ENCODE results near the gene IZUMO1. TPM values are rescaled to one million over a fixed set of nuclear protein-coding genes. Genes with fewer than 3 reads are reported as not detected.

IZUMO1 gene
- total and polyA plus RNA-seq, 2 of the 13 experiments (the other 11 are each of a cell fraction or from before 2014, with no cell fraction given), result 0.07 to 0.22 TPM

GRCh38 chr19:48772503-48772953 is 25.8 kb upstream of the IZUMO1 start (continued):
- TF ChIP-seq MAFG (CRISPR knock-in tag; IDR thresholded peaks at IDR 0.05), result no peak
- TF ChIP-seq YEATS4 (CRISPR knock-in tag; IDR thresholded peaks at IDR 0.05; ENCODE audit: borderline replicate concordance), result no peak
- no peak for TF ChIP-seq GFI1 (CRISPR knock-in tag; IDR thresholded peaks at IDR 0.05; ENCODE audit: borderline replicate concordance)
- TF ChIP-seq DDIT3 (CRISPR knock-in tag; IDR thresholded peaks at IDR 0.05), result no peak
- no peak for TF ChIP-seq ZSCAN9 (CRISPR knock-in tag; IDR thresholded peaks at IDR 0.05; ENCODE audit: borderline replicate concordance)
- no peak for TF ChIP-seq HDAC1 (CRISPR knock-in tag; IDR thresholded peaks at IDR 0.05)
- TF ChIP-seq MXD3 (CRISPR knock-in tag; IDR thresholded peaks at IDR 0.05), result no peak
- TF ChIP-seq ZNF503 (CRISPR knock-in tag; IDR thresholded peaks at IDR 0.05), result 0 out of 2 replicates have a peak, but pooled peaks have one; percentile 20
- no peak for TF ChIP-seq ZNF772 (CRISPR knock-in tag; IDR thresholded peaks at IDR 0.05)
- TF ChIP-seq MAX (IDR thresholded peaks at IDR 0.05), result peak; percentile 30; the same call in 1 of the 2 replicates
- no peak for TF ChIP-seq RFXAP (CRISPR knock-in tag; IDR thresholded peaks at IDR 0.05; ENCODE audit: borderline replicate concordance)
- no peak; the same call in 1 of the 2 replicates for TF ChIP-seq MXD4 (CRISPR knock-in tag; IDR thresholded peaks at IDR 0.05)
- no peak for TF ChIP-seq FOXM1 (CRISPR knock-in tag; IDR thresholded peaks at IDR 0.05)
- no peak for TF ChIP-seq TFAP4 (IDR thresholded peaks at IDR 0.05; ENCODE audit: borderline replicate concordance, low read depth)
- no peak for TF ChIP-seq BRD4 (CRISPR knock-in tag; IDR thresholded peaks at IDR 0.05)
- TF ChIP-seq EP300 (IDR thresholded peaks at IDR 0.05; ENCODE audit: low read depth in 2 of 2, low read length in 2 of 2), result peak in 1 of 2 experiments; percentile 60; a peak in 2 of 4 replicates
- TF ChIP-seq EP300 (CRISPR knock-in tag; IDR thresholded peaks at IDR 0.05; ENCODE audit: borderline replicate concordance), result peak; percentile 81; the same call in 1 of the 2 replicates
- TF ChIP-seq SRY (CRISPR knock-in tag; IDR thresholded peaks at IDR 0.05), result no peak
- no peak for TF ChIP-seq MTA3 (CRISPR knock-in tag; IDR thresholded peaks at IDR 0.05)
- no peak for TF ChIP-seq SSRP1 (CRISPR knock-in tag; IDR thresholded peaks at IDR 0.05)
- no peak for TF ChIP-seq ZNF678 (CRISPR knock-in tag; IDR thresholded peaks at IDR 0.05)
- no peak for TF ChIP-seq GATAD1 (CRISPR knock-in tag; IDR thresholded peaks at IDR 0.05)
- no peak for TF ChIP-seq ZNF550 (CRISPR knock-in tag; IDR thresholded peaks at IDR 0.05; ENCODE audit: borderline replicate concordance)
- TF ChIP-seq ZNF382 (CRISPR knock-in tag; IDR thresholded peaks at IDR 0.05; ENCODE audit: borderline replicate concordance), result no peak
- no peak for TF ChIP-seq SP5 (CRISPR knock-in tag; IDR thresholded peaks at IDR 0.05; ENCODE audit: borderline replicate concordance, low read depth)
- TF ChIP-seq DPF2 (CRISPR knock-in tag; IDR thresholded peaks at IDR 0.05; ENCODE audit: borderline replicate concordance, low read depth), result no peak
- TF ChIP-seq ZNF101 (CRISPR knock-in tag; IDR thresholded peaks at IDR 0.05; ENCODE audit: borderline replicate concordance, low read depth), result no peak

Data from HepG2 (cell line).